ENCODE measurements around the gene DNA2.

DNA2 gene

GRCh38 chr10:68423522-68423921 lies 48.3 kb downstream of the DNA2 start:
- H3K4me3 ChIP-seq (ENCODE audit: low read length): no peak overlapping the region

GRCh38 chr10:68419376-68419775 lies 52.4 kb downstream of the DNA2 start:
- H3K4me3 ChIP-seq (ENCODE audit: low read length): no peak overlapping the region
- TF ChIP-seq ZNF274 (IDR thresholded peaks at IDR 0.05; ENCODE audit: low read depth, low read length): no peak

More at GRCh38 chr10:68423522-68423921, 48.3 kb downstream of the DNA2 start:
- no peak for TF ChIP-seq ZNF274 (IDR thresholded peaks at IDR 0.05; ENCODE audit: low read depth, low read length)

- no peak overlapping the region for H3K4me3 ChIP-seq (ENCODE audit: low read length)
- TF ChIP-seq ZNF274 (IDR thresholded peaks at IDR 0.05; ENCODE audit: low read depth, low read length): no peak
Measured at GRCh38 chr10:68408898-68409518, 62.8 kb downstream of the DNA2 start.

GRCh38 chr10:68406815-68407548 lies 64.8 kb downstream of the DNA2 start, which contains the start of gene RUFY2:
RUFY2 (minus strand) TSS chr10:68407277; CDS start chr10:68407189, 88 bp downstream.
- no peak for TF ChIP-seq ZNF274 (IDR thresholded peaks at IDR 0.05; ENCODE audit: low read depth, low read length)
- H3K4me3 ChIP-seq (ENCODE audit: low read length): peak within 1 kb of the TSS; percentile 98

GRCh38 chr10:68406111-68406814 lies 65.5 kb downstream of the DNA2 start:
- H3K4me3 ChIP-seq (ENCODE audit: low read length): peak overlapping the region; percentile 98
- TF ChIP-seq ZNF274 (IDR thresholded peaks at IDR 0.05; ENCODE audit: low read depth, low read length): no peak

GRCh38 chr10:68403701-68404100 lies 68.1 kb downstream of the DNA2 start:
- H3K4me3 ChIP-seq (ENCODE audit: low read length): no peak overlapping the region
- no peak for TF ChIP-seq ZNF274 (IDR thresholded peaks at IDR 0.05; ENCODE audit: low read depth, low read length)

GRCh38 chr10:68402276-68402675 lies 69.5 kb downstream of the DNA2 start:
- H3K4me3 ChIP-seq (ENCODE audit: low read length): no peak overlapping the region
- no peak for TF ChIP-seq ZNF274 (IDR thresholded peaks at IDR 0.05; ENCODE audit: low read depth, low read length)

GRCh38 chr10:68397005-68397404 lies 74.8 kb downstream of the DNA2 start:
- TF ChIP-seq ZNF274 (IDR thresholded peaks at IDR 0.05; ENCODE audit: low read depth, low read length): no peak
- H3K4me3 ChIP-seq (ENCODE audit: low read length): no peak overlapping the region

GRCh38 chr10:68385740-68386139 lies 86.0 kb downstream of the DNA2 start:
- no peak overlapping the region for H3K4me3 ChIP-seq (ENCODE audit: low read length)
- TF ChIP-seq ZNF274 (IDR thresholded peaks at IDR 0.05; ENCODE audit: low read depth, low read length): no peak

GRCh38 chr10:68371604-68372003 lies 100.2 kb downstream of the DNA2 start:
- TF ChIP-seq ZNF274 (IDR thresholded peaks at IDR 0.05; ENCODE audit: low read depth, low read length): no peak
- no peak overlapping the region for H3K4me3 ChIP-seq (ENCODE audit: low read length)

GRCh38 chr10:68367121-68367520 lies 104.7 kb downstream of the DNA2 start:
- TF ChIP-seq ZNF274 (IDR thresholded peaks at IDR 0.05; ENCODE audit: low read depth, low read length): no peak
- no peak overlapping the region for H3K4me3 ChIP-seq (ENCODE audit: low read length)

- no peak overlapping the region for H3K4me3 ChIP-seq (ENCODE audit: low read length)
- TF ChIP-seq ZNF274 (IDR thresholded peaks at IDR 0.05; ENCODE audit: low read depth, low read length): no peak
Measured at GRCh38 chr10:68366600-68366999, 105.2 kb downstream of the DNA2 start.

- no peak overlapping the region for H3K4me3 ChIP-seq (ENCODE audit: low read length)
- TF ChIP-seq ZNF274 (IDR thresholded peaks at IDR 0.05; ENCODE audit: low read depth, low read length): no peak
Measured at GRCh38 chr10:68365611-68366010, 106.2 kb downstream of the DNA2 start.

- no peak for TF ChIP-seq ZNF274 (IDR thresholded peaks at IDR 0.05; ENCODE audit: low read depth, low read length)
- no peak overlapping the region for H3K4me3 ChIP-seq (ENCODE audit: low read length)
Measured at GRCh38 chr10:68364101-68364886, 107.5 kb downstream of the DNA2 start.

Data from GM08714 (cell line).